Stimulated activated naive CD8-positive, alpha-beta T cell treated with anti-CD3 and anti-CD28 coated beads, Interleukin-15, amount 100 ng/mL, for 72 hours (primary cell): Measurements from ENCODE around the gene CALHM3.

ENCODE experiments used
- ATAC-seq: fragments of 150-1000 bp; cut with Tn5 transposase; 2 replicates; pipeline ENCODE4 v1.10.0; 2021; ENCODE audit warnings: mild to moderate bottlenecking, moderate library complexity
- DNase-seq, 2 donors: peaks; one replicate each; pipeline ENCODE4 v3.0.0; 2021 to 2022
- H3K27ac Mint-ChIP-seq, 2 donors: one replicate each; pipeline ENCODE4 v1.8.0; 2022; ENCODE audit warnings: mild to moderate bottlenecking in 2 of 2, mixed read lengths in 2 of 2, moderate library complexity in 2 of 2
- H3K27me3 Mint-ChIP-seq: one replicate; pipeline ENCODE4 v1.8.0; 2022; ENCODE audit warnings: mixed read lengths
- H3K4me1 Mint-ChIP-seq: one replicate; pipeline ENCODE4 v1.8.0; 2022; ENCODE audit warnings: mild to moderate bottlenecking, mixed read lengths
- H3K4me3 Mint-ChIP-seq, 2 donors: one replicate each; pipeline ENCODE4 v1.8.0; 2022; ENCODE audit warnings: mild to moderate bottlenecking in 2 of 2, mixed read lengths in 2 of 2, moderate library complexity in 1 of 2
- H3K9me3 Mint-ChIP-seq, 2 donors: one replicate each; pipeline ENCODE4 v1.8.0; 2022; ENCODE audit warnings: mixed read lengths in 2 of 2

The CALHM3 gene

GRCh38 chr10:103429647-103430046, 49.4 kb downstream of the CALHM3 start:
- Mint-ChIP-seq H3K4me1 (peaks cover 43% of the 10 kb centered on the region), H3K9me3 (no peaks in the 10 kb centered on the region), H3K27ac (peak overlapping the region in 1 of 2 donors; percentile 71), H3K4me3 (peak overlapping the region; percentile 2 to 21), H3K27me3 (no peaks in the 10 kb centered on the region)
- DNase-seq (no peak), ATAC-seq (peak; percentile 63)

- ATAC-seq (no peak), DNase-seq (no peak)
- Mint-ChIP-seq H3K4me3 (no peak overlapping the region), H3K27ac (peak overlapping the region; percentile 28 to 71), H3K4me1 (peaks cover 43% of the 10 kb centered on the region), H3K27me3 (no peaks in the 10 kb centered on the region), H3K9me3 (no peaks in the 10 kb centered on the region)
Observed at GRCh38 chr10:103428989-103429643, 49.9 kb downstream of the CALHM3 start.

GRCh38 chr10:103427866-103428265, 51.2 kb downstream of the CALHM3 start:
- peaks cover 43% of the 10 kb centered on the region for H3K4me1 Mint-ChIP-seq

GRCh38 chr10:103423748-103424147, 55.3 kb downstream of the CALHM3 start:
- DNase-seq (no peak), ATAC-seq (no peak)
- Mint-ChIP-seq H3K27ac (no peak overlapping the region), H3K4me3 (no peak overlapping the region), H3K27me3 (no peaks in the 10 kb centered on the region), H3K4me1 (peaks cover 20% of the 10 kb centered on the region), H3K9me3 (no peaks in the 10 kb centered on the region)

More at GRCh38 chr10:103427866-103428265, 51.2 kb downstream of the CALHM3 start:
- no peak overlapping the region for H3K27ac Mint-ChIP-seq
- DNase-seq (no peak), ATAC-seq (no peak)
- no peaks in the 10 kb centered on the region for H3K9me3 Mint-ChIP-seq
- no peak overlapping the region for H3K4me3 Mint-ChIP-seq
- no peaks in the 10 kb centered on the region for H3K27me3 Mint-ChIP-seq
